CD4-positive, CD25-positive, alpha-beta regulatory T cell (primary cell): Measurements from ENCODE around the gene CDR2. TPM values are rescaled to one million over a fixed set of nuclear protein-coding genes. Genes with fewer than 3 reads are reported as not detected.

Experiments
- ATAC-seq, 2 donors: fragments of 150-1000 bp; cut with Tn5 transposase; one replicate each; pipeline ENCODE4 v1.10.0; 2021; ENCODE audit warnings: low read depth in 2 of 2, moderate number of reproducible peaks in 2 of 2, moderate library complexity in 1 of 2
- DNase-seq, 3 donors: peaks; one replicate each; pipeline versions ENCODE4 v3.0.0 to v3.0.0-alpha.2; 2012 to 2022; ENCODE audit warnings: mixed read lengths in 1 of 3
- H3K27ac ChIP-seq: one replicate; pipeline ENCODE4 v1.7.0; 2013; ENCODE audit warnings: mild to moderate bottlenecking, low read length; ENCODE audit not compliant: insufficient read depth, poor library complexity, severe bottlenecking
- H3K27me3 ChIP-seq: one replicate; pipeline ENCODE4 v1.7.0; 2013; ENCODE audit warnings: low read length; ENCODE audit not compliant: control insufficient read depth, insufficient read depth
- H3K36me3 ChIP-seq: one replicate; pipeline ENCODE4 v1.7.0; 2013; ENCODE audit warnings: mild to moderate bottlenecking, low read length, moderate library complexity; ENCODE audit not compliant: control insufficient read depth, insufficient read depth
- H3K4me1 ChIP-seq: 2 replicates; pipeline ENCODE4 v1.7.0; 2013; ENCODE audit warnings: mild to moderate bottlenecking, low read length; ENCODE audit not compliant: insufficient read depth, control insufficient read depth, poor library complexity, severe bottlenecking
- H3K4me3 ChIP-seq: one replicate; pipeline ENCODE4 v1.7.0; 2013; ENCODE audit warnings: low read depth, mild to moderate bottlenecking, low read length, moderate library complexity
- H3K9me3 ChIP-seq, 2 experiments: 1 replicate in 1 of 2; 2 replicates in 1 of 2; pipeline ENCODE4 v1.7.0; 2013; ENCODE audit warnings: low read length in 2 of 2, mild to moderate bottlenecking in 1 of 2, moderate library complexity in 1 of 2; ENCODE audit not compliant: control insufficient read depth in 2 of 2
- H3K27ac Mint-ChIP-seq, 3 donors: one replicate each; pipeline ENCODE4 v1.8.0; 2020 to 2022; ENCODE audit warnings: mild to moderate bottlenecking in 3 of 3, mixed read lengths in 3 of 3, moderate library complexity in 2 of 3
- H3K27me3 Mint-ChIP-seq: one replicate; pipeline ENCODE4 v1.8.0; 2022; ENCODE audit warnings: mild to moderate bottlenecking, mixed read lengths
- H3K36me3 Mint-ChIP-seq: one replicate; pipeline ENCODE4 v1.8.0; 2020; ENCODE audit warnings: mixed read lengths
- H3K4me1 Mint-ChIP-seq, 4 donors: one replicate each; pipeline ENCODE4 v1.8.0; 2020 to 2022; ENCODE audit warnings: mixed read lengths in 4 of 4, mild to moderate bottlenecking in 1 of 4
- H3K4me3 Mint-ChIP-seq, 4 donors: one replicate each; pipeline ENCODE4 v1.8.0; 2020 to 2022; ENCODE audit warnings: mild to moderate bottlenecking in 4 of 4, mixed read lengths in 4 of 4, moderate library complexity in 3 of 4
- H3K9me3 Mint-ChIP-seq, 7 donors: one replicate each; pipeline ENCODE4 v1.8.0; 2020 to 2022; ENCODE audit warnings: mixed read lengths in 7 of 7, mild to moderate bottlenecking in 3 of 7, moderate library complexity in 2 of 7
- polyA plus RNA-seq, 4 donors: library from polyadenylated mRNA; unstranded; fragments of 300-500 nt; fragmentation: Illumina TruSeq; gene quantifications; one replicate each; pipeline ENCODE4 v1.2.3, GENCODE V29; 2021
- total RNA-seq: library from RNA; stranded (reverse); gene quantifications from one replicate; pipeline ENCODE4 v1.2.3, GENCODE V29; 2022

Gene CDR2
- total and polyA plus RNA-seq, 5 donors from 2014 or later: 64.7 to 90.2 (median 75.6) TPM

DNA sequence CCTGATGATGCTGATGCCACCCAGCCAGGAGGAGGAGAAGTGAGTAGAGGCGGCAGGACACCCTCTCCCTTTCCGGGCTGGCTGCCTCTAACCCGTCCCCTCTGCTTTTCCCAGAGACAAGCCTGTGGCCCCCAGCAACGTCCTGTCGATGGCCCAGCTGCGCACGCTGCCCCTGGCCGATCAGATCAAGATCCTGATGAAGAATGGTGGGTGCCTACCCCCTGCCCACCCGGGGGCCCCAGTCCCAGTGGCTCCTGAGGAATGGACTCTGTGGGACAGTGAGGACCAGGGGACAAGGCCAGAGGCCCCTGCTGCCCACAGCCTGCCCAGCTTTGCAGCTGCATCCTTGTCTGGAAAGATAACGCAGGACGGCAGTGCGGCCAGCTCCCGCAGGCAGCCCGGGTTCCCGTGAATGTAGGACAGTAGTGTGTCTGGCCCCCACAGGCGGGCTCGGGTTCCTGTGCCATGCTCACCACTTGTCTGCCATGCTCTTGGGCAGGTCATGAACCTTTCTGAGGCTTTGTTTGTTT is 57.4 kb downstream of the CDR2 start:
- Mint-ChIP-seq H3K27me3 (no peaks in the 10 kb centered on the region), H3K27ac (no peak overlapping the region), H3K9me3 (peaks cover 0 to 1% (median 0%) of the 10 kb centered on the region in 7 donors), H3K4me3 (no peak overlapping the region), H3K36me3 (peaks cover 40% of the 10 kb centered on the region), H3K4me1 (peaks cover 5 to 6% (median 6%) of the 10 kb centered on the region in 4 donors)
- Histone ChIP-seq H3K4me1 (no peaks in the 10 kb centered on the region), H3K27ac (no peak overlapping the region), H3K4me3 (no peak overlapping the region), H3K36me3 (peaks cover 82% of the 10 kb centered on the region), H3K9me3 (no peaks in the 10 kb centered on the region), H3K27me3 (no peaks in the 10 kb centered on the region)
- ATAC-seq: no peak
- no peak for DNase-seq

GRCh38 chr16:22316411-22316811 is 58.0 kb downstream of the CDR2 start:
- no peak overlapping the region for H3K27ac Mint-ChIP-seq
- Histone ChIP-seq H3K27me3 (no peaks in the 10 kb centered on the region), H3K27ac (no peak overlapping the region), H3K36me3 (peaks cover 83% of the 10 kb centered on the region), H3K4me3 (no peak overlapping the region), H3K9me3 (no peaks in the 10 kb centered on the region), H3K4me1 (no peaks in the 10 kb centered on the region)
- no peaks in the 10 kb centered on the region for H3K27me3 Mint-ChIP-seq
- no peak overlapping the region for H3K4me3 Mint-ChIP-seq
- H3K9me3 Mint-ChIP-seq: peaks cover 0 to 1% (median 0%) of the 10 kb centered on the region in 7 donors
- H3K4me1 Mint-ChIP-seq: peaks cover 5 to 9% (median 5%) of the 10 kb centered on the region in 4 donors
- H3K36me3 Mint-ChIP-seq: peaks cover 44% of the 10 kb centered on the region
- ATAC-seq: no peak
- no peak for DNase-seq

GRCh38 chr16:22315979-22316378 is 58.4 kb downstream of the CDR2 start:
- H3K4me1 Mint-ChIP-seq: peaks cover under 1 to 7% (median under 1%) of the 10 kb centered on the region in 4 donors

GRCh38 chr16:22314661-22315626 is 59.5 kb downstream of the CDR2 start:
- no peak for ATAC-seq
- H3K36me3 Mint-ChIP-seq: peaks cover 34% of the 10 kb centered on the region
- no peak overlapping the region for H3K27ac Mint-ChIP-seq

More at GRCh38 chr16:22315979-22316378, 58.4 kb downstream of the CDR2 start:
- Histone ChIP-seq H3K27me3 (no peaks in the 10 kb centered on the region), H3K27ac (no peak overlapping the region), H3K4me3 (no peak overlapping the region), H3K4me1 (no peaks in the 10 kb centered on the region), H3K36me3 (peaks cover 82% of the 10 kb centered on the region), H3K9me3 (no peaks in the 10 kb centered on the region)
- H3K27ac Mint-ChIP-seq: no peak overlapping the region
- H3K4me3 Mint-ChIP-seq: no peak overlapping the region
- DNase-seq: no peak
- peaks cover 0 to 1% (median 0%) of the 10 kb centered on the region in 7 donors for H3K9me3 Mint-ChIP-seq
- no peak for ATAC-seq
- peaks cover 40% of the 10 kb centered on the region for H3K36me3 Mint-ChIP-seq
- no peaks in the 10 kb centered on the region for H3K27me3 Mint-ChIP-seq

DNA sequence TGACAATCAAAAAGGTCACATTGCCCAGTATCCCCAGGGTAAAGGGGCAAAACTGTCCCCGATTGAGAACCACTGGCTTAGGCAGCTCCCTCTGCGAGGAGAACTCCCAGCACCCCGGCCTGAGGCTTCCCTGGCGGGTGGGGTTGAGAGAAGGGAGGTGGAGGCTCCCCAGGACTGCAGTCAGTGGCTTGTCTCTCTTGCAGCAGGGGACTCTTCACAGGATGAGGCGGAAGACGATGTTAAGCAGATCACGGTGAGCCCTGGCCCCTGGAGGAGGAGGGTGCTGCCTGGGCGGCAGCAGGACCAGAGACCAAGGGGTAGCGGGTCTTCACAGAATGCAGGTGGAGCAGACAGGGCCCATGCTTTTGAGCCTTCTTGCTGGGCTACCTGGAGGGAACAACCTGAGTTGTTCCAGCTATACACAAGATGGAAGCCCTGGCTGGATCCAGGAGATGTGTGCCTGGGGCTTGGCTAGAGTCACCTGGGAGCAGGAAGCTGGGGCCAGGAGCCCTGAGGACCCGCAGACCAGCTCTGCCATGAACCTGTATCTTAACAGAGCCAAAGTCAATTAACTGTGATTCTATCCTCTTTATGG is 60.4 kb downstream of the CDR2 start:
- Histone ChIP-seq H3K9me3 (no peaks in the 10 kb centered on the region), H3K36me3 (peaks cover 85% of the 10 kb centered on the region), H3K4me3 (no peak overlapping the region), H3K27ac (no peak overlapping the region), H3K27me3 (no peaks in the 10 kb centered on the region), H3K4me1 (no peaks in the 10 kb centered on the region)
- Mint-ChIP-seq H3K4me3 (no peak overlapping the region), H3K27me3 (no peaks in the 10 kb centered on the region), H3K4me1 (peaks cover 0 to 4% (median 0%) of the 10 kb centered on the region in 4 donors), H3K27ac (peak overlapping the region in 1 of 3 donors; percentile 23), H3K36me3 (peaks cover 28% of the 10 kb centered on the region), H3K9me3 (peaks cover 0 to 1% (median 0%) of the 10 kb centered on the region in 7 donors)
- ATAC-seq (no peak), DNase-seq (no peak)

More at GRCh38 chr16:22314661-22315626, 59.5 kb downstream of the CDR2 start:
- Histone ChIP-seq H3K27me3 (no peaks in the 10 kb centered on the region), H3K4me1 (no peaks in the 10 kb centered on the region), H3K4me3 (no peak overlapping the region), H3K27ac (no peak overlapping the region), H3K9me3 (no peaks in the 10 kb centered on the region), H3K36me3 (peaks cover 83% of the 10 kb centered on the region)
- no peak for DNase-seq
- H3K9me3 Mint-ChIP-seq: peaks cover 0 to 1% (median 0%) of the 10 kb centered on the region in 7 donors
- H3K27me3 Mint-ChIP-seq: no peaks in the 10 kb centered on the region
- H3K4me1 Mint-ChIP-seq: peaks cover 0 to 4% (median 0%) of the 10 kb centered on the region in 4 donors
- peak overlapping the region in 2 of 4 donors; percentile 5 to 47 for H3K4me3 Mint-ChIP-seq

GRCh38 chr16:22312897-22313781 is 61.3 kb downstream of the CDR2 start:
- DNase-seq (no peak), ATAC-seq (no peak)
- Histone ChIP-seq H3K27me3 (no peaks in the 10 kb centered on the region), H3K9me3 (no peaks in the 10 kb centered on the region), H3K27ac (no peak overlapping the region), H3K4me3 (no peak overlapping the region), H3K36me3 (peaks cover 84% of the 10 kb centered on the region), H3K4me1 (no peaks in the 10 kb centered on the region)
- H3K36me3 Mint-ChIP-seq: peaks cover 28% of the 10 kb centered on the region
- peak overlapping the region in 1 of 3 donors; percentile 62 for H3K27ac Mint-ChIP-seq
- H3K4me3 Mint-ChIP-seq: no peak overlapping the region
- H3K27me3 Mint-ChIP-seq: no peaks in the 10 kb centered on the region
- H3K9me3 Mint-ChIP-seq: peaks cover 0 to 1% (median 0%) of the 10 kb centered on the region in 7 donors
- H3K4me1 Mint-ChIP-seq: peaks cover 0 to 4% (median 0%) of the 10 kb centered on the region in 4 donors

DNA sequence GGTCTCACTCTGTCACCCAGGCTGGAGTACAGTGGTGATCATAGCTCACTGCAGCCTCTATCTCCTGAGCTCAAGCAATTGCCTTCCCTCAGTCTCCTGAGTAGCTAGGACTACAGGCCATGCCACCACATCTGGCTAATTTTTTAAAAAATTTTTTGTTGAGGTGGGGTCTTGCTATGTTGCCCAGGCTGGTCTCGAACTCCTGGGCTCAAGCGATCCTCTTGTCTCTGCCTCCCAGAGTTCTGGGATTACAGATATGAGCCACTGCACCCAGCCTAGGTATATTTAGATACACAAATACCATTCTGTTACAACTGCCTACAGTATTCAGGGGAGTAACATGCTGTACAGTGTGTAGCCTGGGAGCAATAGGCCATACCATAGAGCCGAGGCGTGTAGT is 62.9 kb downstream of the CDR2 start:
- DNase-seq: no peak
- no peaks in the 10 kb centered on the region for H3K27me3 ChIP-seq
- ATAC-seq: no peak
- peaks cover 87% of the 10 kb centered on the region for H3K36me3 ChIP-seq
- peaks cover 28% of the 10 kb centered on the region for H3K36me3 Mint-ChIP-seq
- peak overlapping the region in 1 of 3 donors; percentile 44 for H3K27ac Mint-ChIP-seq
- H3K9me3 ChIP-seq: no peaks in the 10 kb centered on the region
- no peak overlapping the region for H3K4me3 ChIP-seq
- H3K9me3 Mint-ChIP-seq: peaks cover 0 to 1% (median 0%) of the 10 kb centered on the region in 7 donors
- H3K27me3 Mint-ChIP-seq: no peaks in the 10 kb centered on the region
- peak overlapping the region in 1 of 4 donors; percentile 3 for H3K4me3 Mint-ChIP-seq
- H3K4me1 Mint-ChIP-seq: peaks cover 0 to 4% (median 0%) of the 10 kb centered on the region in 4 donors
- H3K4me1 ChIP-seq: no peaks in the 10 kb centered on the region
- no peak overlapping the region for H3K27ac ChIP-seq
